SJCRH30 (cell line): ENCODE results near the gene LRRC25. TPM values are rescaled to one million over a fixed set of nuclear protein-coding genes. Genes with fewer than 3 reads are reported as not detected.
A peak's percentile ranks its signal among the peaks of the same experiment; 100 is the strongest.

Source experiments
- DNase-seq, 2 experiments: peaks; one replicate each; pipeline ENCODE4 v3.0.0-alpha.2; 2015 to 2020
- H3K27ac ChIP-seq: fragments of 250-450 bp; sonication (Bioruptor Pico); 2 replicates; pipeline ENCODE4 v1.5.1; 2020; ENCODE audit warnings: mild to moderate bottlenecking, moderate library complexity
- H3K27me3 ChIP-seq: fragments of 250-450 bp; sonication (Bioruptor Pico); 2 replicates; pipeline ENCODE4 v1.5.1; 2020; ENCODE audit warnings: mild to moderate bottlenecking, moderate library complexity
- H3K36me3 ChIP-seq: fragments of 250-450 bp; sonication (Bioruptor Pico); 2 replicates; pipeline ENCODE4 v1.5.1; 2020; ENCODE audit warnings: mild to moderate bottlenecking, moderate library complexity
- H3K4me1 ChIP-seq: fragments of 250-450 bp; sonication (Bioruptor Pico); 2 replicates; pipeline ENCODE4 v1.5.1; 2020; ENCODE audit warnings: mild to moderate bottlenecking, moderate library complexity
- H3K4me3 ChIP-seq: fragments of 250-450 bp; sonication (Bioruptor Pico); 2 replicates; pipeline ENCODE4 v1.5.1; 2020; ENCODE audit warnings: mild to moderate bottlenecking, moderate library complexity
- H3K9me3 ChIP-seq: fragments of 250-450 bp; sonication (Bioruptor Pico); replicated peaks from 2 replicates; pipeline ENCODE4 v1.5.1; 2020; ENCODE audit warnings: mild to moderate bottlenecking, moderate library complexity
- total RNA-seq: library from RNA; depleted of rRNA; stranded (reverse); fragments of >200 nt; shearing (Covaris generic); gene quantifications from 2 replicates; pipeline ENCODE4 v1.2.3, GENCODE V29; 2014; rRNA removed

Gene LRRC25
- total RNA-seq = not detected in 2 replicates

GRCh38 chr19:18397242-18398202, at the start of gene LRRC25:
Gene LRRC25, minus strand, starts transcription at chr19:18397622. Its CDS starts 659 bp downstream, at chr19:18396963.
- peak; percentile 51 to 56 for DNase-seq
- H3K4me3 ChIP-seq = no peak within 1 kb of the TSS
- H3K27me3 ChIP-seq = peaks cover 25% of the 10 kb centered on the region; the same call in 1 of the 2 replicates
- H3K36me3 ChIP-seq = no peaks in the 10 kb centered on the region
- no peak within 1 kb of the TSS for H3K27ac ChIP-seq
- no peaks in the 10 kb centered on the region; the same call in 1 of the 2 replicates for H3K4me1 ChIP-seq
- no peaks in the 10 kb centered on the region for H3K9me3 ChIP-seq

DNA sequence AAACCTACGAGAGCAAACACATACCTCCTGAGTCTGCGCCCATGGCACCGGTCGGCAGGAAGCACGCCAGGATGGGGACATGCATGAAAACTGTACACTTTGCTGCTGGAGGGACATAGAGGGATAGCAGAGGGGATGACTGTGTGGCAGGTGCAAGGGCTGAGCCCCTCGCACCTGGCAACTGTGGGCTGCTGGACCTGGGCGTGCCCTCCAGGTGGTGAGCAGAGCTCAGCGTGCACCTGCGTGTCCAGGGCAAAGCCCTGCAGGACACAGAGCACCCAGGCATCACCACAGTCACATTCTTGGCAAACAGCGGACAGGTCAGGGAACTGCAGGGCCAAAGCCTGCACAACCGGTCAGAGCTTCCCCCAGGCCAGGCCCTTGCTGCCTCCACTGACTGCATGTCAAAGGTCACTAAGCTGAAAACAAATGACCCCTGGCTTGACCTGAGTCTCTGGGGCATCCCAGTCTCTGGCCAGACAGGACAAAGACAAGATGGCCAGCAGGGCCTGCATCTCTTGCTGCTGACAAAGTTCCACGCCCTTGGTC, 49.5 kb upstream of the LRRC25 start:
- no peak overlapping the region for H3K4me3 ChIP-seq
- H3K27ac ChIP-seq = no peak overlapping the region
- H3K36me3 ChIP-seq = peaks cover 11% of the 10 kb centered on the region
- H3K9me3 ChIP-seq = no peaks in the 10 kb centered on the region
- peaks cover 36% of the 10 kb centered on the region for H3K4me1 ChIP-seq
- no peaks in the 10 kb centered on the region for H3K27me3 ChIP-seq
- DNase-seq = no peak

DNA sequence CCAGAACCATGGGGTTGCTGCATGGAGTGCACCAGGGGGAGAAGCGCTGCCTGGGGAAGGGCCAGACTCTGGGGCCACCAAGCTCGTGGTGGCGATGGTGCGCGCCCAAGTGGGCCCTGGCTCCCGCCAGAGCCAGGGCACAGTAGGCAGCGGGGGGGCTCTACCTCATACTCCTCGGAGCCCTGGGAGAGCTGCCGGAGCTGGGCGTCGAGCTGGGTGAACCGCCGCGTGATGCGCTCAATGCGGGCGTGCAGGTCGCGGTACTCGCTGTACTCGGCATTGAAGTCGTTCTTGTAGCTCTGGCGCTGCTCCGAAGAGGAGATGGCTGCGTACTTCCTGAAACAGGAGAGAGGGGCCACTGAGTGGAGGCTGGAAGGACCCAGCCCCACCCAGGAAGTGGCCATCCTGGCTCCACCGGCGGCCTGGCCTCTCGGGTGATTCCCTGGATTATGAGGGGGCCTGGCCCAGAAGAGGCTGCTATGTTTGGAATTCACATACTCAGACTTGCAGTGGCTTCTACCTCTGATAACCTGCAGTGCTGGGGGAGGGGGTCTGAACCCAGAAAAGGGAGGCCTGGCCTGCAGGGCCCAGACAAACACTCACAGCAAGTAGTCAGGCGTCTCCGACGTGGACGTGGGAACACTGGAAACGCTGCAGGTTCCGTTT, 48.9 kb upstream of the LRRC25 start:
- H3K9me3 ChIP-seq = no peaks in the 10 kb centered on the region
- peaks cover 11% of the 10 kb centered on the region for H3K36me3 ChIP-seq
- H3K4me1 ChIP-seq = peaks cover 36% of the 10 kb centered on the region
- H3K27ac ChIP-seq = no peak overlapping the region
- no peaks in the 10 kb centered on the region for H3K27me3 ChIP-seq
- no peak for DNase-seq
- no peak overlapping the region for H3K4me3 ChIP-seq

DNA sequence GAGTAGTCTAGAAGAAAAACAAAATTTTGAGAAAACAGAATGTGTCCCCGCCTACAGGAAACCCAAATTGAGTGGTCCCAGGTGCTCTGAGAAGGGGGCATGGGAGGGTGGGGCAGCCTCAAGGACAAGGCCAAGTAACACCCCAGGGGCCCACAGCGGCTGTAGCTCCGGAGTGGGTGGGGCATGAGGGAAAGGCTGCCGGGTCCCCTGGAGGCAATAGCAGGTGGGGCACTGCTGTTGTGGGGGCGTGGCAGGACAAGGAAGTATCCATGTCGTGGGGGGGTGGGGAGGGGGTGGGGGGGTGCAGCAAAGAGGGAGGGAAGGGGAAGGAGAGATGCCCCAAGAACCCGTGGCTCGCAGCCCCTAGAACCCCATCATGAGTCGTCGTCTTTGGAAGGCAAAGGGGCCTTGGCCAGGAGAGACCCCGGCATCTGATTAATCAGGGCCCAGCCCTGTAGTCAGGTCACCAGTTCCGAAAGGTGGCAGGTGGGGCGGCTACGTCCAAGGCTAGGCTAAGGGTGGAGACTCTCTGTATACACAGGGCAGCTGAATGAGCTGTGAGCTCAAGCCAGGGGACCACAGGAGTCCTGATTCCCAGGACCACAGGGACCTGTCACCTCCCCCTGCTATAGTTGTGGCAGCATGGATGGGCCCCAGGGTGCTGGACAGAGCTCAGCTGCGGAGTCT, 48.0 kb upstream of the LRRC25 start:
- peak in 1 of 2 experiments; percentile 28 for DNase-seq
- H3K27me3 ChIP-seq = no peaks in the 10 kb centered on the region
- no peaks in the 10 kb centered on the region for H3K9me3 ChIP-seq
- H3K4me1 ChIP-seq = peaks cover 33% of the 10 kb centered on the region
- no peak overlapping the region for H3K27ac ChIP-seq
- no peak overlapping the region for H3K4me3 ChIP-seq
- H3K36me3 ChIP-seq = peaks cover 11% of the 10 kb centered on the region

- H3K4me3 ChIP-seq = no peak overlapping the region
- peak; percentile 53 for DNase-seq
- no peaks in the 10 kb centered on the region for H3K9me3 ChIP-seq
- peak overlapping the region; percentile 6; the same call in 1 of the 2 replicates for H3K27ac ChIP-seq
- no peaks in the 10 kb centered on the region for H3K27me3 ChIP-seq
- peaks cover 6% of the 10 kb centered on the region for H3K36me3 ChIP-seq
- H3K4me1 ChIP-seq = peaks cover 40% of the 10 kb centered on the region
Measured at GRCh38 chr19:18444513-18444912, 47.1 kb upstream of the LRRC25 start.

GRCh38 chr19:18443831-18444230, 46.4 kb upstream of the LRRC25 start:
- Histone ChIP-seq H3K4me3 (no peak overlapping the region), H3K27me3 (no peaks in the 10 kb centered on the region), H3K36me3 (peaks cover 6% of the 10 kb centered on the region), H3K9me3 (no peaks in the 10 kb centered on the region), H3K27ac (peak overlapping the region; percentile 24; the same call in 1 of the 2 replicates), H3K4me1 (peaks cover 47% of the 10 kb centered on the region)
- peak; percentile 60 to 61 for DNase-seq

GRCh38 chr19:18443406-18443805, 46.0 kb upstream of the LRRC25 start:
- Histone ChIP-seq H3K27ac (peak overlapping the region; percentile 24; the same call in 1 of the 2 replicates), H3K4me1 (peaks cover 52% of the 10 kb centered on the region), H3K27me3 (no peaks in the 10 kb centered on the region), H3K9me3 (no peaks in the 10 kb centered on the region), H3K36me3 (peaks cover 6% of the 10 kb centered on the region), H3K4me3 (no peak overlapping the region)
- DNase-seq = no peak

GRCh38 chr19:18442941-18443340, 45.5 kb upstream of the LRRC25 start:
- Histone ChIP-seq H3K36me3 (peaks cover 6% of the 10 kb centered on the region), H3K9me3 (no peaks in the 10 kb centered on the region), H3K27me3 (no peaks in the 10 kb centered on the region), H3K4me1 (peaks cover 54% of the 10 kb centered on the region), H3K27ac (no peak overlapping the region), H3K4me3 (no peak overlapping the region)
- no peak for DNase-seq

DNA sequence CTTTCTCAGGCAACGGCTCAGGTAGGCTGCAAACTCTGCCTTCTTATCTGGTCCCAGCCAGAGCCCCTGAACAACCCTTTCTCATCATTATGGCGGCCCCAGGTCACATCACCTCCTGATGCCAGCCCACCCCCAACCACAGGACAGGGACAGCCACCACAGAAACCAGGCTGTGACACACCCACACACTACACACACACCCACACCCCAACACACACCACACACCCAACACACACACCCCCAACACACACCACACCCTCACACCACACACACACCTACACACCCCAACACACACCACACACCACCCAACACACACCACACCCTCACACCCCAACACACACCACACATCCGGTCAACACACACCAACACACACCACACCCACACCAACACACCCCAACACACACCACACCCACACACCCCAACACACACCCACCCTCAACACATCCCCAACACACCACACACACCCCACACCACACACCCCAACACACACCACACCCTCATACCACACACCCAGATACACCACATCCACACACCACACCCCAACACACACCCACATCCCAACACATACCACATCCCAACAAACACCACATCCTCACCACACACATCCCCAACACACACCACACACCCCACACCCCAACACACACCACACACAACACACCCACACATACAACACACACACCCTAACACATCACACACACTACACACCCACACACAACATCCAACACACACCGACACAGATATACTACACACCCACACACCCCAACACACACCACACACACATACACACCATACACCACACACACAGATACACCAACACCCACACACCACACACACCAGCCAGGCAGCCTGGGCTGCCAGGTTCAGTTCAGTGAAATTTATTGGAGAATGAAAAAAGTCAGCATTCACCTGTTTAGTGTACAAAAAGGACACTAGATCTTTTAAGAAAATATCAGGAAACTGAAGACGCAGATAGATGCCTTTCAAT, 44.7 kb upstream of the LRRC25 start:
- H3K27me3 ChIP-seq = no peaks in the 10 kb centered on the region
- H3K36me3 ChIP-seq = peaks cover 6% of the 10 kb centered on the region
- H3K4me1 ChIP-seq = peaks cover 54% of the 10 kb centered on the region
- no peak for DNase-seq
- H3K27ac ChIP-seq = no peak overlapping the region
- H3K4me3 ChIP-seq = no peak overlapping the region
- no peaks in the 10 kb centered on the region for H3K9me3 ChIP-seq

DNA sequence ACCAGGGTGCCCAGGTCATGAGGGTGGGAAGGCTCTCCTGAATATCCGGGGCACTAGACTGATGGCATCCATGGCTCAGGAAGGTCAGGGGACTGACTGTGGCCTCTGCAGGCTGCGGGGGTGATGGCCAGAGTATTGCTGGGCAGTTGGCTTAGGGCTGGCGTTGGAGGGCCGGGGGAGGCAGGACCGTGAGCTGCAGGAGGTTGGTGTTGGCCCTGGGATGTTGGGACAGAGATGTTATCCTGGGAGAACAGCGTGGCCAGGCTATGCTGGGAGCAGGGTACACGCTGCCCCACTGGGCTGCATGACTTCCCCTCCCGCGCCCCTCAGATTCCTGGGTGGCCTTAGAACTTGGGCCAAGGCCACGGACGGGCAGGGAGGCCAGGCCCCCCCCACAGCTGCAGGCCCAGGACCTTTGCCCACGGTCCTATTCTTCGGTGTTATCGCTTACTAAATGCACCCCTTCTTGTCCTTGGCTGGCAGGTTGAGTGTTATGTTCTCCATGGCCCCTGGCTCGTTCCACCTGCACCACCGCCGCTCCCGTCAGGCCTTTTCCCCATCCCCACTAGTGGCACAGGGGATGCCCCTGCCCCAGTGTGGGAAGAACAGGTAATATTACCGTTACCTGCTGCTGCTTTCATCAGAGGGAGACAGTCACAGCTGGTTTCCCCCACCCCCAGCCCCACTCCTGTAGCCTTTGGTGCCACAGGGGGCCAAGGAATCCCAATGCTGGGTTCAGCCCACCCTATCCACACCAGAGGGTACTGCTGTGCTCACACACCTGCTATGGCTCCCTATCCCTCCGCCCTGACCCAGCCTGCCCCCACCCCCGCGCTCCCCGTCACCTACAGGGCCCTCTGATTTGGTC, 43.7 kb upstream of the LRRC25 start:
- no peak overlapping the region for H3K4me3 ChIP-seq
- DNase-seq = no peak
- H3K4me1 ChIP-seq = peaks cover 54% of the 10 kb centered on the region
- no peaks in the 10 kb centered on the region for H3K27me3 ChIP-seq
- peaks cover 5% of the 10 kb centered on the region for H3K36me3 ChIP-seq
- H3K9me3 ChIP-seq = no peaks in the 10 kb centered on the region
- H3K27ac ChIP-seq = no peak overlapping the region

DNA sequence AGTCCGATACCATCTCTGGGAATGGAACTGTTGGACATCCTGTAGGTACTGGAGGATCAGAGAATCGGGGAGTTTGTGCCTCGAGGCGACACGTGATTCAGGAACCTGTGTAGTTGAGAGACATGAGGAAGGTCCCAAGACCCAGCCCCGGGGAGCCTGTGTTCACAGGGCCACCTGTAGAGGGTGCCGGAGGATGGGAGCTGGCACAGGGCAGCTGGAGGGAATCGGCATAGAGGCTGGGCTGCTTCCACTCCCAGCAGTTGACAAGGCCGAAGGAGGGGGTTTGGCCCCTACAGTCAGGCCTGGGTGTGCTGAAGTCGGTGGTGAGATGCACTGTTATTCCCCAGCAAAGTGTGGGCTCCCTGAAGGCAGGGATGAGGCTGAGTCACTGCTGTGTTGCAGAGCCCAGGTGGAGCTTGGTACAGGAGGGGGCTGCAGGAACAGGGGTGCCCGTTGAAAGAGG, 43.0 kb upstream of the LRRC25 start:
- Histone ChIP-seq H3K4me1 (peaks cover 49% of the 10 kb centered on the region), H3K36me3 (no peaks in the 10 kb centered on the region), H3K4me3 (no peak overlapping the region), H3K9me3 (no peaks in the 10 kb centered on the region), H3K27me3 (no peaks in the 10 kb centered on the region), H3K27ac (no peak overlapping the region)
- peak; percentile 54 to 58 for DNase-seq

DNA sequence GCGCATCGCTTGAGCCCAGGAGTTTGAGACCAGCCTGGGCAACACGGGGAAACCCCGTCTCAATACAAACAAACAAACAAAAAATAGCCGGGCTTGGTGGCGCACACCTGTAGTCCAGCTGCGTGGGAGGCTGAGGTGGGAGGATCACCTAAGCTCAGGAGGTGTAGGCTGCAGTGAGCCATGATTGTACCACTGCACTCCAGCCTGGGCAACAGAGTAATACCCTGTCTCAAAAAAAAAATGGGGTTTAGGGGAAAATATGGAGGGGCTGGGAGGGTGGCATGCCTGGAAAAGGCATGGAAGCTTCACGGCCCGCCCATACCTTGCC, 42.5 kb upstream of the LRRC25 start:
- Histone ChIP-seq H3K4me1 (peaks cover 45% of the 10 kb centered on the region), H3K4me3 (no peak overlapping the region), H3K27ac (no peak overlapping the region), H3K27me3 (no peaks in the 10 kb centered on the region), H3K36me3 (no peaks in the 10 kb centered on the region), H3K9me3 (no peaks in the 10 kb centered on the region)
- no peak for DNase-seq
